Fibroblast of villous mesenchyme (primary cell): Measurements from ENCODE around the gene GLRX. TPM values are rescaled to one million over a fixed set of nuclear protein-coding genes. Genes with fewer than 3 reads are reported as not detected.

Source experiments
- DNase-seq: peaks from one replicate; pipeline ENCODE4 v3.0.0-alpha.2; 2010; ENCODE audit warnings: low read depth
- H3K4me3 ChIP-seq: 2 replicates; pipeline ENCODE4 v1.5.1; 2011; ENCODE audit warnings: low read depth, mild to moderate bottlenecking, low read length
- CTCF ChIP-seq: IDR thresholded peaks from 2 replicates; pipeline ENCODE4 v1.5.1; 2012; ENCODE audit warnings: low read depth, mild to moderate bottlenecking, low read length; ENCODE audit not compliant: insufficient read depth
- total RNA-seq: library from RNA; depleted of rRNA; stranded (reverse); fragments of >200 nt; gene quantifications from 2 replicates; pipeline ENCODE4 v1.2.3, GENCODE V29; 2012

Gene GLRX
- total RNA-seq, 1 donor, result 437 TPM

GRCh38 chr5:95768731-95769130 is 53.8 kb downstream of the GLRX start:
- DNase-seq, result no peak
- TF ChIP-seq CTCF, result no peak
- no peak overlapping the region for H3K4me3 ChIP-seq

GRCh38 chr5:95763941-95764340 is 58.6 kb downstream of the GLRX start:
- no peak for TF ChIP-seq CTCF
- no peak for DNase-seq
- no peak overlapping the region for H3K4me3 ChIP-seq

Other genes starting within 250 kb of the GLRX start
- gene GPR150, start 202.6 kb downstream of the GLRX start, total RNA-seq, result 0.32 and 0.43 TPM in 2 replicates
- 1.6 and 2.6 TPM in 2 replicates for gene RFESD, start 175.9 kb downstream of the GLRX start, total RNA-seq
- 1.3 TPM in 2 replicates for gene SPATA9, start 139.7 kb downstream of the GLRX start, total RNA-seq
- 370 and 720 TPM in 2 replicates for gene RHOBTB3, start 91.4 kb downstream of the GLRX start, total RNA-seq
- gene ELL2, start 139.1 kb upstream of the GLRX start, total RNA-seq, result 136 and 302 TPM in 2 replicates